ENCODE results near the gene SYNE2.

The SYNE2 gene

DNA sequence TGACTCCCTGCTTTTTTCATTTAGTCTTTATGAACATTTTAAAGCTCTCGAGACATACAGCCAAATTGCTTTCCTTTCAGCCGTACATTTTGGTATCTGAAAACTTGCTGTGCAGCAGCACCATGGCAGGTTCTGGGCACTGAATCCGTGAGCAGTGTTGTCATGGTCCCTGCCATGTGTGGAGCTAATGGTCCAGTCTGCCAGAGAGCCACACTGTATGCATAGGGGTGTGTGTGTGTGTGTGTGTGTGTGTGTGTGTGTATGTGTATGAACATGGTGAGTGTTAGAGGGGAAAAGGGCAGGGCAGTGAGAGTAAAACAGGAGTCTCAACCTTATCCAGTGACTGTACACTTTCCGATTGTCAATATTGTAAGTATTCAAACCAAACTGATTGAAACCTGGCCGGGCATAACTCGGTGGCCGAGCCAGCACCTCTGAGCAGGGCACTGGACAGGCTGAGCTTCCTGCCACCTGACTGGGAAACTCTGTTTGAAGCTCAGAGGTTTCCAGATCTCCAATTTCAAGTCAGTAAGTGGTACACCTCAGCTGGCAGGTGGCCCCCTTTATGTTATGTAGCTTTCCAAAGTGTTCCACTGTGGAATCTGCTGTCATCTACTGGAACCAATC lies 331.4 kb downstream of the SYNE2 start:
- no peak overlapping the region for H3K4me3 ChIP-seq (replicated peaks; ENCODE audit: low read depth, low read length)
- TF ChIP-seq, protein P1, sequence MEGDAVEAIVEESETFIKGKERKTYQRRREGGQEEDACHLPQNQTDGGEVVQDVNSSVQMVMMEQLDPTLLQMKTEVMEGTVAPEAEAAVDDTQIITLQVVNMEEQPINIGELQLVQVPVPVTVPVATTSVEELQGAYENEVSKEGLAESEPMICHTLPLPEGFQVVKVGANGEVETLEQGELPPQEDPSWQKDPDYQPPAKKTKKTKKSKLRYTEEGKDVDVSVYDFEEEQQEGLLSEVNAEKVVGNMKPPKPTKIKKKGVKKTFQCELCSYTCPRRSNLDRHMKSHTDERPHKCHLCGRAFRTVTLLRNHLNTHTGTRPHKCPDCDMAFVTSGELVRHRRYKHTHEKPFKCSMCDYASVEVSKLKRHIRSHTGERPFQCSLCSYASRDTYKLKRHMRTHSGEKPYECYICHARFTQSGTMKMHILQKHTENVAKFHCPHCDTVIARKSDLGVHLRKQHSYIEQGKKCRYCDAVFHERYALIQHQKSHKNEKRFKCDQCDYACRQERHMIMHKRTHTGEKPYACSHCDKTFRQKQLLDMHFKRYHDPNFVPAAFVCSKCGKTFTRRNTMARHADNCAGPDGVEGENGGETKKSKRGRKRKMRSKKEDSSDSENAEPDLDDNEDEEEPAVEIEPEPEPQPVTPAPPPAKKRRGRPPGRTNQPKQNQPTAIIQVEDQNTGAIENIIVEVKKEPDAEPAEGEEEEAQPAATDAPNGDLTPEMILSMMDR (IDR thresholded peaks at IDR 0.05; ENCODE audit: low read length, missing control alignments): no peak
- DNase-seq (ENCODE audit: low read depth): no peak

DNA sequence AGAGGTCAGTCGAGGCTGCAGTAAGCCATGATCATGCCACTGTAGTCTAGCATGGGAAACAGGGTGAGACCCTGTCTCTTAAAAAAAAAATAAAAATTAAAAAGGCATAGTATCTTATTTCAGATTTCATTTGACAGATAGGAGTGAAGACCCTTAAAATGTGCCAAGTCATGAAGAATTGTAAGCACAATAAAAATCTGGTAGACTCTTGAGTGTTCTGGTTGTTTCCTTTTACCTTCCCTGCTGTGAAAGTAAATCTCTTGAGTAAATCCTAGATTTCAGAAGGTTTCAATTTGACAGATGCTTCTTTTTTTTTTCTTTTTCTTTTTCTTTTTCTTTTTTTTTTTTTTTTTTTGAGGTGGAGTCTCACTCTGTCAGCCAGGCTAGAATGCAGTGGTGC lies 332.4 kb downstream of the SYNE2 start:
- DNase-seq (ENCODE audit: low read depth): no peak
- H3K4me3 ChIP-seq (replicated peaks; ENCODE audit: low read depth, low read length): no peak overlapping the region
- TF ChIP-seq, protein P1 (IDR thresholded peaks at IDR 0.05; ENCODE audit: low read length, missing control alignments): no peak

DNA sequence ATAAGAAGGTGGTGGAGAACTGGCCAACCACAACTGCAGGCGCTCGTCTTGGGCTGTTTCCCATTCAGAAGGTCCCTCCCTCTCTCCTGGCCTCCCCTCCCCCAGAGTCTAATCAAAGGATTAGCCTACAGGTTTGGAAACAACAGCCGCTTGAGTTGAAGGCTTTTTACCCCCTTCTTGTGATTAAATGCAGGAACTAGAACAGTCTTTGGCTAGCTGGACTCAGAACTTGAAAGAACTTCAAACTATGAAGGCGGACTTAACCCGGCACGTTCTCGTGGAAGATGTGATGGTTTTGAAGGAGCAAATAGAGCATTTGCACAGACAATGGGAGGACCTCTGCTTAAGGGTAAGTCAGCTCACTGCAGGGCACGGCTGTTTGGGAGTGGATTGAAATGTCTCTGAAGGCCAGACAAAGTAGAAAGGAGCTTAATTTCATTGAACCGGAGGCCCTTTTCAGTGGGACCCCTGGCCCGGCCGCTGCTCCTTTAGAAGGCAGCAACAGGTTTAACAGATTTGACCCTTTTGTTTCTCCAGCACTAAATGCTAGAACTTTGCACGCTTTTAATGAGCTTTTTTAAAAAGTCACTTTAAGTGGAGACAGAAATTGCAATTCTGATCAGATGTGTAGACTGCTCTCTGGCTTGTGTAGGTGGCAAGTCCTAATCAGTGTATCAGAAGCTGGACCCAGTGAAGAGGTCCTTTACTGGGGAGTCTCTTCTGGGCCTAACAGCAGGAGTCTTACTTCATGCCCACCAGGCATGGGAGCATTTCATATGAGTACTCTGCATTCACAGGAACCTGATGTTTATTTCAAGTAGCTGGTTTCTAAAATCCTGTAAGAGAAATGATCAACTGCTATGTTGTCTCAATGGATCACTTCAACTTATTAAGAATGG lies 333.7 kb downstream of the SYNE2 start:
- DNase-seq (ENCODE audit: low read depth): no peak
- TF ChIP-seq, protein P1 (IDR thresholded peaks at IDR 0.05; ENCODE audit: low read length, missing control alignments): no peak
- no peak overlapping the region for H3K4me3 ChIP-seq (replicated peaks; ENCODE audit: low read depth, low read length)

DNA sequence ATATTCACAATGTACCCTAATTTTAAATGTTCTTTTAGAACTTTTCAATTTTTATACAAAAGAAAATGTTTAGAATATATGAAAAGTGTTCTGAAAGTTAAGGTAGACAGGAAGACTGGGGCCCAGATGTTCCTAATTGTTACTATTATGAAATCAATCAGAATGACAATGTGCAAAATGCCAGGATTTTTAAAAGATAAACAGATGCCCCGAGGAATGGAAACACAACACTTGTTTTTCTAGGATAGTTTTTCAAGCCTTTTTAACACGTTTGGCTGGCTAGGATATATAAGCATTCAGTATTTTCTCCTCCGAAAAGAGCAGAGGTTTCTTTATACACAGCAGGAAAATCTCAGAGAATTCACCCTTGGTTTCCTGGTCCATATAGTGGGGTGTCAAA lies 334.5 kb downstream of the SYNE2 start:
- TF ChIP-seq, protein P1 (IDR thresholded peaks at IDR 0.05; ENCODE audit: low read length, missing control alignments): no peak
- DNase-seq (ENCODE audit: low read depth): no peak
- no peak overlapping the region for H3K4me3 ChIP-seq (replicated peaks; ENCODE audit: low read depth, low read length)

DNA sequence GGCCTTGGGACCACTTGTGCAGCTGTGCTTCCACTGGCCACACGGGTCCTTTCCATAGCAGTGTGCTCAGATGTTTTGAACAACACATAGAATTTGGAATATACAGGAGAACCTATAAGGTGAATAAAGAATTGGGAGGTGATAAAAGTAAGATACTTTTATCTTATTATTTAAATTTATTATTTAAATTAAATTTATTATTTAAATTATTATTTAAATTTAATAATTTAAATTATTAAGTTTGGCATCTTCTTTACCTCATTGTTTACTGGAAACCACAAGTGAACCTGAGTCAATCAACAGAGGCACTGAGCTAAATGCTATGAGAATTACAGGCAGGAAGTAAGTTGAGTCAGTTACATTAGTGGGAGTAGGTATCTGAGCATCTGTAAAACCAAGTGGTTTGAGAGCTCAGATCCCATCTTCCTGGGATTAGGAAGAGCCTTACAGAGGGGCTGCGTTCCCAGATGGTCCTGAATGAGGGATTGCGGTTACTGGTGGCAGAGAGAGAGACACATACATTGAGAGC lies 338.2 kb downstream of the SYNE2 start:
- DNase-seq (ENCODE audit: low read depth): no peak
- TF ChIP-seq, protein P1 (IDR thresholded peaks at IDR 0.05; ENCODE audit: low read length, missing control alignments): no peak
- H3K4me3 ChIP-seq (replicated peaks; ENCODE audit: low read depth, low read length): no peak overlapping the region

DNA sequence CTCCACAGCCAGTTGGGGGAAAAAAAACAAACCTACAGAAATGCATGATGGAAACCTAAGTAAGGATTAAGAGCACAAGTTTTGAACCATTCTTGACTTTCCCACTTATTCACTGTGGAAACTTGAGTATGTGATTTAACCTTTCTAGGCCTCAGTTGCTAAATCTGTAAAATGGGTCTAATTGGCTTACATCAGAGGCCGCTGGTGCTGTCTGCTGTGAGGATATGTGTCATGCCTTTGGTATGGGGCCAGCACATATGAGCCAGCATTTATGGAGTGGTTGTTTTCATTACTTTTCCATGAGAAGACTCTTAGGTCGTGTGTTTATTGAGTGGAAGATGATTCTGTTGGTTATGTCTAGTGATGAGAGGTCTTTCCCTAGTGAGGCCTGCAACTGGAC lies 339.0 kb downstream of the SYNE2 start:
- DNase-seq (ENCODE audit: low read depth): peak; percentile 87
- TF ChIP-seq, protein P1 (IDR thresholded peaks at IDR 0.05; ENCODE audit: low read length, missing control alignments): no peak
- no peak overlapping the region for H3K4me3 ChIP-seq (replicated peaks; ENCODE audit: low read depth, low read length)
